IMR-90 (cell line): ENCODE results near the gene AMACR. TPM values are rescaled to one million over a fixed set of nuclear protein-coding genes. Genes with fewer than 3 reads are reported as not detected.

Experiments used
- ATAC-seq: fragments of 200-7000 bp; cut with Tn5 transposase; 2 replicates; pipeline ENCODE4 v1.9.1; 2020; ENCODE audit warnings: low read depth, mild to moderate bottlenecking, moderate library complexity
- BruUV-seq: library from RNA; stranded (reverse); fragments of 400-500 nt; replicated peaks from 2 replicates; lab custom pipeline; 2021; lab: Mats Ljungman, UMichigan
- CTCF ChIA-PET: fragments of 300-600 bp; formaldehyde crosslinking; extraction: SDS; loops from one replicate; lab custom pipeline; 2021; ENCODE audit warnings: antibody characterized with exemption; lab: Yijun Ruan, JAX
- POLR2A ChIA-PET: fragments of 300-600 bp; sonication (Branson Sonifier 250); formaldehyde crosslinking; loops from one replicate; lab custom pipeline; 2022; ENCODE audit warnings: antibody characterized with exemption; ENCODE audit not compliant: unreplicated experiment; lab: Charles Lee
- DNase-seq: peaks from one replicate; pipeline ENCODE4 v3.0.0; 2013
- H2AFZ ChIP-seq: replicated peaks from 2 replicates; pipeline ENCODE3; 2013; ENCODE audit warnings: low read length, mild to moderate bottlenecking; ENCODE audit not compliant: poor library complexity
- H2AK5ac ChIP-seq: 2 replicates; pipeline ENCODE4 v1.6.1; 2013; ENCODE audit warnings: low read depth, low read length, inconsistent platforms
- H2AK9ac ChIP-seq: replicated peaks from 2 replicates; pipeline ENCODE3; 2013; ENCODE audit warnings: mild to moderate bottlenecking, low read depth, low read length, moderate library complexity; ENCODE audit not compliant: poor library complexity
- H2BK120ac ChIP-seq: 2 replicates; pipeline ENCODE4 v1.6.1; 2013; ENCODE audit warnings: low read depth, low read length, inconsistent platforms
- H2BK15ac ChIP-seq: 3 replicates; pipeline ENCODE4 v1.6.1; 2013; ENCODE audit warnings: low read depth, low read length, inconsistent platforms
- H2BK20ac ChIP-seq: 2 replicates; pipeline ENCODE4 v1.6.1; 2013; ENCODE audit warnings: low read depth, mild to moderate bottlenecking, inconsistent platforms, low read length, moderate library complexity
- H2BK5ac ChIP-seq: 2 replicates; pipeline ENCODE4 v1.6.1; 2013; ENCODE audit warnings: mild to moderate bottlenecking, low read depth, low read length, inconsistent platforms; ENCODE audit not compliant: poor library complexity, severe bottlenecking
- H3K14ac ChIP-seq: replicated peaks from 2 replicates; pipeline ENCODE4 v1.6.1; 2013; ENCODE audit warnings: low read depth, low read length, inconsistent platforms
- H3K18ac ChIP-seq: 2 replicates; pipeline ENCODE4 v1.6.1; 2013; ENCODE audit warnings: low read depth, low read length, control low read depth
- H3K23ac ChIP-seq: 2 replicates; pipeline ENCODE4 v1.6.1; 2013; ENCODE audit warnings: low read depth, low read length, inconsistent platforms
- H3K27ac ChIP-seq: 2 replicates; pipeline ENCODE4 v1.5.1; 2013; ENCODE audit warnings: mild to moderate bottlenecking, control low read depth, low read length; ENCODE audit not compliant: insufficient read depth
- H3K27me3 ChIP-seq: 2 replicates; pipeline ENCODE4 v1.6.1; 2013; ENCODE audit warnings: low read length; ENCODE audit not compliant: control insufficient read depth, insufficient read depth
- H3K36me3 ChIP-seq: 2 replicates; pipeline ENCODE4 v1.6.1; 2013; ENCODE audit warnings: low read length, mixed read lengths; ENCODE audit not compliant: control insufficient read depth, insufficient read depth
- H3K4ac ChIP-seq: 2 replicates; pipeline ENCODE4 v1.6.1; 2013; ENCODE audit warnings: low read depth, low read length, inconsistent platforms
- H3K4me1 ChIP-seq: 2 replicates; pipeline ENCODE4 v1.6.1; 2013; ENCODE audit warnings: low read length, mixed read lengths; ENCODE audit not compliant: control insufficient read depth, insufficient read depth
- H3K4me2 ChIP-seq: 2 replicates; pipeline ENCODE4 v1.6.1; 2013; ENCODE audit warnings: low read depth, mild to moderate bottlenecking, control low read depth, low read length, moderate library complexity
- H3K4me3 ChIP-seq: 2 replicates; pipeline ENCODE4 v1.5.1; 2013; ENCODE audit warnings: low read depth, mild to moderate bottlenecking, control low read depth, low read length, moderate library complexity; ENCODE audit not compliant: insufficient read depth
- H3K56ac ChIP-seq: 2 replicates; pipeline ENCODE4 v1.6.1; 2013; ENCODE audit warnings: low read length, inconsistent platforms; ENCODE audit not compliant: insufficient read depth; ENCODE audit errors: extremely low read depth
- H3K79me1 ChIP-seq, 2 experiments: 2 replicates each; pipeline ENCODE4 v1.6.1; 2013; ENCODE audit warnings: low read length in 2 of 2, inconsistent platforms in 1 of 2, low read depth in 1 of 2
- H3K9ac ChIP-seq: 2 replicates; pipeline ENCODE4 v1.6.1; 2013; ENCODE audit warnings: low read depth, low read length, control low read depth
- H3K9me1 ChIP-seq: 2 replicates; pipeline ENCODE4 v1.6.1; 2013; ENCODE audit warnings: low read length, inconsistent platforms; ENCODE audit not compliant: insufficient read depth
- H3K9me3 ChIP-seq: 2 replicates; pipeline ENCODE4 v1.6.1; 2013; ENCODE audit warnings: low read length; ENCODE audit not compliant: control insufficient read depth, insufficient read depth
- H4K20me1 ChIP-seq: 2 replicates; pipeline ENCODE4 v1.6.1; 2013; ENCODE audit warnings: low read length, inconsistent platforms; ENCODE audit not compliant: insufficient read depth
- H4K5ac ChIP-seq: 2 replicates; pipeline ENCODE4 v1.6.1; 2013; ENCODE audit warnings: mild to moderate bottlenecking, low read depth, low read length, control low read depth
- H4K8ac ChIP-seq, 2 experiments: 2 replicates each; pipeline ENCODE4 v1.6.1; 2013; ENCODE audit warnings: low read depth in 2 of 2, low read length in 2 of 2, control low read depth in 1 of 2, inconsistent platforms in 1 of 2
- H4K91ac ChIP-seq: 2 replicates; pipeline ENCODE4 v1.6.1; 2013; ENCODE audit warnings: low read depth, low read length, inconsistent platforms; ENCODE audit not compliant: insufficient read depth
- BHLHE40 ChIP-seq: fragments of 150-350 bp; IDR thresholded peaks from 2 replicates; pipeline ENCODE4 v1.6.1; 2016; ENCODE audit warnings: mild to moderate bottlenecking, low read depth, low read length
- CEBPB ChIP-seq: IDR thresholded peaks from 2 replicates; pipeline ENCODE4 v1.6.1; 2012; ENCODE audit warnings: low read depth, low read length, improper control_type of control experiment
- CHD1 ChIP-seq: IDR thresholded peaks from 2 replicates; pipeline ENCODE4 v1.6.1; 2012; ENCODE audit warnings: low read depth, low read length, improper control_type of control experiment
- CTCF ChIP-seq: conservative IDR thresholded peaks from 2 replicates; pipeline ENCODE4 v1.5.1; 2012; ENCODE audit warnings: mild to moderate bottlenecking, low read depth, low read length, improper control_type of control experiment
- ELK1 ChIP-seq: fragments of 150-350 bp; IDR thresholded peaks from 2 replicates; pipeline ENCODE4 v1.6.1; 2016; ENCODE audit warnings: low read depth, mild to moderate bottlenecking, low read length, moderate library complexity, borderline replicate concordance
- FOS ChIP-seq: fragments of 150-350 bp; IDR thresholded peaks from 2 replicates; pipeline ENCODE4 v1.6.1; 2016; ENCODE audit warnings: low read depth, low read length
- NFE2L2 ChIP-seq: fragments of 150-350 bp; IDR thresholded peaks from 2 replicates; pipeline ENCODE4 v1.6.1; 2016; ENCODE audit warnings: low read depth, mild to moderate bottlenecking, low read length
- POLR2A ChIP-seq: IDR thresholded peaks from 2 replicates; pipeline ENCODE4 v1.6.1; 2012; ENCODE audit warnings: mild to moderate bottlenecking, low read depth, low read length
- RAD21 ChIP-seq: IDR thresholded peaks from 2 replicates; pipeline ENCODE4 v1.6.1; 2012; ENCODE audit warnings: low read length, improper control_type of control experiment
- RCOR1 ChIP-seq: IDR thresholded peaks from 2 replicates; pipeline ENCODE4 v1.6.1; 2012; ENCODE audit warnings: mild to moderate bottlenecking, low read length, improper control_type of control experiment; ENCODE audit not compliant: insufficient replicate concordance
- RFX5 ChIP-seq: IDR thresholded peaks from 2 replicates; pipeline ENCODE4 v1.8.0; 2012; ENCODE audit warnings: low read depth, mild to moderate bottlenecking, low read length, moderate library complexity
- SMC3 ChIP-seq: fragments of 150-350 bp; IDR thresholded peaks from 2 replicates; pipeline ENCODE4 v1.6.1; 2016; ENCODE audit warnings: low read depth, mild to moderate bottlenecking, antibody characterized with exemption, low read length, moderate library complexity
- USF2 ChIP-seq: fragments of 150-350 bp; IDR thresholded peaks from 2 replicates; pipeline ENCODE4 v1.6.1; 2017; ENCODE audit warnings: mild to moderate bottlenecking, antibody characterized with exemption, low read length, low read depth
- dilution Hi-C: fragments of 300-500 bp; cut with HindIII; formaldehyde crosslinking; loops from one replicate; pipeline ENCODE4 v1.14.3; 2018; ENCODE audit warnings: low sequenced_read_pairs; ENCODE audit not compliant: unreplicated experiment
- in situ Hi-C: fragments of 300-500 bp; cut with MboI; formaldehyde crosslinking; loops from 3 replicates; pipeline ENCODE4 v1.14.3; 2019; ENCODE audit warnings: low sequenced_read_pairs, inconsistent platforms, mixed read lengths
- intact Hi-C: fragments of 100-400 bp; cut with micrococcal nuclease; formaldehyde crosslinking; loops from 2 replicates; pipeline ENCODE4 v1.10.0; 2022
- polyA plus RNA-seq, 3 experiments: library from polyadenylated mRNA; depleted of rRNA; stranded (reverse); fragments of >200 nt; gene quantifications; 2 replicates each; pipeline ENCODE4 v1.2.3, GENCODE V29; 2012; ENCODE audit warnings: low replicate concordance in 1 of 3
- total RNA-seq: library from RNA; depleted of rRNA; stranded (reverse); fragments of >200 nt; gene quantifications from 2 replicates; pipeline ENCODE4 v1.2.3, GENCODE V29; 2012

Gene AMACR
- total and polyA plus RNA-seq, 2 of the 4 experiments (the other 2 are of a cell fraction) = 8.2 to 12.9 TPM

GRCh38 chr5:34047774-34048572 is 40.1 kb upstream of the AMACR start:
- intact Hi-C loops (no loop called here), in situ Hi-C loops (no loop called here), dilution Hi-C loops (no loop called here)
- Histone ChIP-seq H3K36me3 (no peaks in the 10 kb centered on the region), H2BK20ac (no peak overlapping the region), H3K27ac (no peak overlapping the region), H4K20me1 (no peaks in the 10 kb centered on the region), H3K27me3 (no peaks in the 10 kb centered on the region), H2BK15ac (no peak overlapping the region), H2BK5ac (no peak overlapping the region), H3K4me3 (no peak overlapping the region), H3K56ac (no peak overlapping the region), H3K9me3 (no peaks in the 10 kb centered on the region), H3K4me2 (no peak overlapping the region), H3K18ac (no peak overlapping the region), H3K4ac (no peak overlapping the region), H3K14ac (no peak overlapping the region), H3K9ac (no peak overlapping the region), H2AK5ac (no peak overlapping the region), H2BK120ac (no peak overlapping the region), H2AK9ac (no peak overlapping the region), H3K23ac (no peak overlapping the region), H3K79me1 (no peaks in the 10 kb centered on the region), H3K4me1 (peaks cover 10% of the 10 kb centered on the region), H2AFZ (no peak overlapping the region), H4K8ac (no peak overlapping the region), H4K5ac (no peak overlapping the region), H4K91ac (no peak overlapping the region), H3K9me1 (no peaks in the 10 kb centered on the region; the same call in none of the 2 replicates)
- no TSS peak for BruUV-seq
- DNase-seq (no peak), ATAC-seq (no peak)
- TF ChIP-seq SMC3 (no peak), USF2 (no peak), ELK1 (no peak), RFX5 (no peak), RAD21 (no peak), CEBPB (no peak), FOS (no peak), CTCF (no peak), POLR2A (no peak), CHD1 (no peak), NFE2L2 (no peak), BHLHE40 (no peak), RCOR1 (no peak)
- ChIA-PET POLR2A (no interaction called here), CTCF (no interaction called here)
